Left lung (tissue), 10 donors: ENCODE results near the gene MGAT4A. TPM values are rescaled to one million over a fixed set of nuclear protein-coding genes. Genes with fewer than 3 reads are reported as not detected.

Experiments used
- ATAC-seq: fragments of 200-7000 bp; cut with Tn5 transposase; one replicate; pipeline ENCODE4 v1.9.1; 2020; ENCODE audit warnings: moderate library complexity
- DNase-seq, 4 donors: peaks; one replicate each; pipeline ENCODE4 v3.0.0-alpha.2; 2013 to 2020
- H3K27ac ChIP-seq, 2 donors: fragments of 200-600 bp; sonication (generic) in 1 of 2; one replicate each; pipeline versions ENCODE4 v1.5.0 to v1.8.0; 2020 to 2021
- H3K27me3 ChIP-seq, 2 donors: fragments of 200-600 bp; sonication (generic) in 1 of 2; one replicate each; pipeline versions ENCODE4 v1.5.0 to v1.8.0; 2020 to 2021
- H3K36me3 ChIP-seq, 2 donors: fragments of 200-600 bp; sonication (generic) in 1 of 2; one replicate each; pipeline versions ENCODE4 v1.5.0 to v1.8.0; 2020 to 2021
- H3K4me1 ChIP-seq, 2 donors: fragments of 200-600 bp; one replicate each; pipeline ENCODE4 v1.8.0; 2021
- H3K4me3 ChIP-seq, 2 donors: fragments of 200-600 bp; sonication (generic) in 1 of 2; one replicate each; pipeline versions ENCODE4 v1.5.0 to v1.8.0; 2020 to 2021; ENCODE audit warnings: mild to moderate bottlenecking in 1 of 2
- H3K9me3 ChIP-seq, 2 donors: fragments of 200-600 bp; sonication (generic) in 1 of 2; one replicate each; pipeline versions ENCODE4 v1.5.0 to v1.8.0; 2020 to 2021
- intact Hi-C, 2 donors: fragments of 100-400 bp; cut with DNase I; formaldehyde crosslinking; loops; one replicate each; pipeline versions ENCODE4 v1.11.2 to v1.14.2; 2022
- polyA plus RNA-seq, 6 donors: library from polyadenylated mRNA; unstranded; fragments of 120-200 nt; gene quantifications; one replicate each; pipeline ENCODE4 v1.2.1, GENCODE V29; 2013; ENCODE audit not compliant: insufficient read length in 6 of 6
- total RNA-seq, 2 donors: library from RNA; stranded (reverse); fragmentation: NEBNext Ultra II Directional; extraction: Animal tissue kit (Norgen Biotek cat#: 25700); gene quantifications; one replicate each; pipeline ENCODE4 v1.2.1, GENCODE V29; 2021
- TF ChIP-seq, protein P1 (sequence below), 2 donors: fragments of 200-600 bp; sonication (generic) in 1 of 2; IDR thresholded peaks; one replicate each; pipeline versions ENCODE4 v1.5.0 to v1.8.0; 2021; ENCODE audit warnings: antibody characterized with exemption in 2 of 2
- donor health status: DM: no; HTN: yes; CAD: no.
- donor health status: DM: no; HTN: no; CAD: no.

The MGAT4A gene
- total and polyA plus RNA-seq, 8 donors, result 15.4 to 79.8 (median 19.0) TPM

DNA sequence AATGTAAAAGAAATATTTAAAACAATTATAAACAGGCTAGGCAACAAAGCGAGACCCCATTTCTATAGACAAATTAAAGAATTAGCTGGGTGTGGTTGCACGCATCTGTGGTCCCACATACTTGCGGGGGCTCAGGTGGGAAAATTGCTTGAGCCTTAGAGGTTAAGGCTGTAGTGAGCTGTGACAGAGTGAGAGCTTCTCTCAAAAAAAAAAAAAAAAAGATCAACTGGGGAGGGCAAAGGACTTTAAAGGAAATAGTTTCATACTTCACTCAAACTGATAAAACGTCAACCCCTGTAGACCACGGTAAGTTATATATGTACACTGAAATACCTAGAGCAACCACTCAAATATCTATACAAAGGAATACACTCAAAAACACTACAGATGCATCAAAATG is 37.5 kb downstream of the MGAT4A start:
- Histone ChIP-seq H3K9me3 (no peaks in the 10 kb centered on the region), H3K27me3 (no peaks in the 10 kb centered on the region), H3K4me3 (no peak overlapping the region), H3K36me3 (no peaks in the 10 kb centered on the region), H3K4me1 (peaks cover 0 to 31% of the 10 kb centered on the region in 2 donors), H3K27ac (no peak overlapping the region)
- ATAC-seq (no peak), DNase-seq (no peak)
- intact Hi-C loops, result no loop called here
- TF ChIP-seq, protein P1, sequence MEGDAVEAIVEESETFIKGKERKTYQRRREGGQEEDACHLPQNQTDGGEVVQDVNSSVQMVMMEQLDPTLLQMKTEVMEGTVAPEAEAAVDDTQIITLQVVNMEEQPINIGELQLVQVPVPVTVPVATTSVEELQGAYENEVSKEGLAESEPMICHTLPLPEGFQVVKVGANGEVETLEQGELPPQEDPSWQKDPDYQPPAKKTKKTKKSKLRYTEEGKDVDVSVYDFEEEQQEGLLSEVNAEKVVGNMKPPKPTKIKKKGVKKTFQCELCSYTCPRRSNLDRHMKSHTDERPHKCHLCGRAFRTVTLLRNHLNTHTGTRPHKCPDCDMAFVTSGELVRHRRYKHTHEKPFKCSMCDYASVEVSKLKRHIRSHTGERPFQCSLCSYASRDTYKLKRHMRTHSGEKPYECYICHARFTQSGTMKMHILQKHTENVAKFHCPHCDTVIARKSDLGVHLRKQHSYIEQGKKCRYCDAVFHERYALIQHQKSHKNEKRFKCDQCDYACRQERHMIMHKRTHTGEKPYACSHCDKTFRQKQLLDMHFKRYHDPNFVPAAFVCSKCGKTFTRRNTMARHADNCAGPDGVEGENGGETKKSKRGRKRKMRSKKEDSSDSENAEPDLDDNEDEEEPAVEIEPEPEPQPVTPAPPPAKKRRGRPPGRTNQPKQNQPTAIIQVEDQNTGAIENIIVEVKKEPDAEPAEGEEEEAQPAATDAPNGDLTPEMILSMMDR (IDR thresholded peaks at IDR 0.05), result no peak

DNA sequence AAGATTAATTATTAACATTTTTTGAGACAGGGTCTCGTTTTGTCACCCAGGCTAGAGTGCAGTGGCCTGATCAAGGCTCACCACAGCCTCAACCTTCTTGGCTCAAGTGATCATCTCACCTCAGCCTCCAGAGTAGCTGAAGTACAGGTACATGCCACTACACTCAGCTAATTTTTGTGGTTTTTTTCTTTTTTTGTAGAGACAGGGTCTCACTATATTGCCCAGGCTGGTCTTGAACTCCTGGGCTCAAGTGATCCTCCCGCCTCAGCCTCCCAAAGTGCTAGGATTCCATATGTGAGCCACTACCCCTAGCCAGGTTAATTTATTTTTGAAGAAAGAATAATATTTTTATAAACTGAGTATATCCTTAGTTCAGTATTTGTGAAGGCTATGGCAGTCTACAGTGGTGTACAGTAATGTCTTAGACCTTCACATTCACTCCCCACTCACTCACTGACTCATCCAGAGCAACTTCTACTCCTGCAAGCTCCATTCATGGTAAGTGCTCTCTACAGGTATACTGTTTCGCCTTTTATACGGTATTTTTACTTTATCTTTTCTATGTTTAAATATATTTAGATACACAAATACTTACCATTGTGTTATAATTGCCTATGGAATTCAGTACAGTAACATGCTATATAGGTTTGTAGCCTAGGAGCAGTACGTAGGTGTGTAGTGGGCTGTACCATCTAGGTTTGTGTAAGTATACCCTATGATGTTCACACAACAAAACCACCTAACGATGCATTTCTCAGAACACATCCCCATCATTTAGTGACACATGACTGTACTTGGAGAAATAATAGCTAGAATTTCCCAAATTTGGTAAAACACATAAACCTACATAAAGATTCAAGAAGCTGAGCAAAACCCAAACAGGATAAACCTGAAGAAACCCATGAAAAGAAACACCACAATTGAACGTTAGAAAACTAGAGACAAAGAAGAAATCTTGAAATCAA is 38.6 kb downstream of the MGAT4A start:
- Histone ChIP-seq H3K4me1 (peaks cover 0 to 27% of the 10 kb centered on the region in 2 donors), H3K36me3 (no peaks in the 10 kb centered on the region), H3K9me3 (no peaks in the 10 kb centered on the region), H3K27ac (no peak overlapping the region), H3K27me3 (no peaks in the 10 kb centered on the region), H3K4me3 (no peak overlapping the region)
- no peak for ATAC-seq
- no peak for DNase-seq
- intact Hi-C loops, result no loop called here
- TF ChIP-seq, protein P1 (IDR thresholded peaks at IDR 0.05), result no peak

DNA sequence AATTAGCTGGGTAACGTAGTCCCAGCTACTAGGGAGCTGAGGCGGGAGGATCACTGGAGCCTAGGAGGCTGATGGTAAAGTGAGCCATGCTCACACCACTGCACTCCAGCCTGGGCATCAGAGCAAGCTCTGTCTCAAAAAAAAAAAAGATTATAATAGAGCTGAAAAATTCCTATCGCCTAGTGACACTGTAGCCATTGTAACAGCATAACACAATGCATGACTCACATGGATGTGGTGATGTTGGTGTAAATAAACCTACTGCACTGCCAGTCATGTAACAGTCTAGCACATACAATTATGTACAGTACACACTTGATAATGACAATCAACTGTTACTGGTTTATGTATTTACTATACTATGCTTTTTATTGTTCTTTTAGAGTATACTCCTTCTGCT is 39.6 kb downstream of the MGAT4A start:
- Histone ChIP-seq H3K36me3 (no peaks in the 10 kb centered on the region), H3K4me1 (peaks cover 0 to 17% of the 10 kb centered on the region in 2 donors), H3K27me3 (no peaks in the 10 kb centered on the region), H3K4me3 (no peak overlapping the region), H3K9me3 (no peaks in the 10 kb centered on the region), H3K27ac (no peak overlapping the region)
- DNase-seq (no peak), ATAC-seq (no peak)
- TF ChIP-seq, protein P1 (IDR thresholded peaks at IDR 0.05), result no peak
- intact Hi-C loops, result no loop called here

DNA sequence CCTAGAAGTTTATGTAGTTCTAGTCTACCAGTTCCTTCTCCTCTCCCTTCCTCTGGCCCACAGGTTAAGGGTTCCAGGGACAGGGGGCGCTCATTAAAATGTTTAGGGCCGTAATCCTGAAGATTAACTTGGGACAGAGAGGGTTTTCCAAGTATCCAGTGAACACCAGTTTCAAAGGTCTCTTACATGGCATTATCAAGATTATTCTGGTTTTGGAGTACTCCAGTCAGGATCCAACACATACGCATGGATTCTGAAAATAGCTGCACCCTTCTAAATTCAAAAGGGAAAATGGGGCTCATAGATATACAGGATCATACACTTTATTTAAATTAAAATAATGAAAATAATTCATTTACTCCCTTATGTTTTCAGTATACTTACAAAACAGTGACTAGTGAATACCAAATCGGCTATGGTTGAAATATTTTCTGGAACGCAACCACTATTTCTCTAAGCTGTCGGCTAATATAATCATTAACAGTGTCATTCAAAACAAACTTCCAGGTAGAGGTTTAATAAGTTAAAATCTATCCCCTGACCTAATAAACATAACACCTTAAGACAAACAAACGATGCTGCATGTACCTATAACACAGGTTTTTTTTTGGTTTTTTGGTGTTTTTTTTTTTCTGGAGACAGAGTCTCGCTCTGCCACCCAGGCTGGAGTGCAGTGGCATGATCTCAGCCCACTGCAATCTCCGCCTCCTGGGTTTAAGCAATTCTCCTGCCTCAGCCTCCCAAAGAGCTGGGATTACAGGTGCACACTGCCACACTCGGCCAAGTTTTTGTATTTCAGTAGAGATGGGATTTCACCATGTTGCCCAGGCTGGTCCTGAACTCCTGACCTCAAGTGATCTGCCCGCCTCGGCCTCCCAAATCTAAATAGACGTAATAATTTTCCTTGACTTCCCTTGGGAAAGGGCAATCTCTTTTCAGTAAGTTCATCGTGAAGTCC is 44.7 kb downstream of the MGAT4A start:
- Histone ChIP-seq H3K4me3 (no peak overlapping the region), H3K36me3 (no peaks in the 10 kb centered on the region), H3K4me1 (peaks cover 0 to 8% of the 10 kb centered on the region in 2 donors), H3K27me3 (no peaks in the 10 kb centered on the region), H3K9me3 (no peaks in the 10 kb centered on the region), H3K27ac (no peak overlapping the region)
- TF ChIP-seq, protein P1 (IDR thresholded peaks at IDR 0.05), result no peak
- DNase-seq (no peak), ATAC-seq (no peak)
- intact Hi-C loops, result no loop called here
